Loucy (cell line): ENCODE measurements around the gene GPR6.
A peak's percentile ranks its signal among the peaks of the same experiment; 100 is the strongest.

Experiments
- H2AFZ ChIP-seq: fragments of 200-600 bp; sonication (generic); 2 replicates; pipeline ENCODE4 v1.6.0; 2016; ENCODE audit warnings: antibody characterized with exemption, mild to moderate bottlenecking, low read length, moderate library complexity
- H3F3A ChIP-seq: fragments of 200-600 bp; 2 replicates; pipeline ENCODE4 v1.6.0; 2016; ENCODE audit warnings: antibody characterized with exemption, low read depth, mild to moderate bottlenecking
- H3K27me3 ChIP-seq: fragments of 200-600 bp; sonication (generic); 2 replicates; pipeline ENCODE4 v1.6.1; 2014; ENCODE audit warnings: low read length, mild to moderate bottlenecking; ENCODE audit not compliant: insufficient read depth, poor library complexity, severe bottlenecking
- H3K36me3 ChIP-seq: fragments of 200-600 bp; sonication (generic); 2 replicates; pipeline ENCODE4 v1.6.1; 2016; ENCODE audit warnings: low read length; ENCODE audit not compliant: insufficient read depth
- H3K4me1 ChIP-seq: fragments of 200-600 bp; sonication (generic); 2 replicates; pipeline ENCODE4 v1.5.1; 2014; ENCODE audit warnings: low read length, mild to moderate bottlenecking; ENCODE audit not compliant: insufficient read depth, poor library complexity, severe bottlenecking
- H3K4me2 ChIP-seq: fragments of 200-600 bp; sonication (generic); 2 replicates; pipeline ENCODE4 v1.6.0; 2014; ENCODE audit warnings: antibody characterized with exemption, low read length, low read depth, mild to moderate bottlenecking; ENCODE audit not compliant: poor library complexity, severe bottlenecking
- H3K4me3 ChIP-seq: fragments of 200-600 bp; sonication (generic); 2 replicates; pipeline ENCODE4 v1.5.1; 2014; ENCODE audit warnings: low read length, mild to moderate bottlenecking, mixed read lengths; ENCODE audit not compliant: poor library complexity, severe bottlenecking
- H3K79me2 ChIP-seq: fragments of 200-600 bp; sonication (generic); 2 replicates; pipeline ENCODE4 v1.6.1; 2014; ENCODE audit warnings: low read length; ENCODE audit not compliant: insufficient read depth
- H3K9ac ChIP-seq: fragments of 200-600 bp; sonication (generic); 2 replicates; pipeline ENCODE4 v1.6.0; 2014; ENCODE audit warnings: mild to moderate bottlenecking, low read depth, low read length, moderate library complexity; ENCODE audit not compliant: poor library complexity, severe bottlenecking
- H3K9me2 ChIP-seq: fragments of 200-600 bp; sonication (generic); replicated peaks from 2 replicates; pipeline ENCODE4 v1.6.1; 2016; ENCODE audit warnings: low read depth, low read length, mixed read lengths
- H3K9me3 ChIP-seq: fragments of 200-600 bp; sonication (generic); 2 replicates; pipeline ENCODE4 v1.6.1; 2014; ENCODE audit warnings: mild to moderate bottlenecking, antibody characterized with exemption, low read length, low read depth; ENCODE audit not compliant: insufficient read depth
- H4K20me1 ChIP-seq: fragments of 200-600 bp; sonication (generic); 2 replicates; pipeline ENCODE4 v1.6.0; 2014; ENCODE audit warnings: antibody characterized with exemption, low read length, mild to moderate bottlenecking; ENCODE audit not compliant: insufficient read depth, poor library complexity, severe bottlenecking
- EZH2phosphoT487 ChIP-seq: fragments of 200-600 bp; IDR thresholded peaks from 2 replicates; pipeline ENCODE4 v1.6.1; 2018; ENCODE audit warnings: antibody characterized with exemption, mild to moderate bottlenecking, moderate library complexity, borderline replicate concordance
- TF ChIP-seq, protein P1 (sequence below): fragments of 200-600 bp; sonication (generic); conservative IDR thresholded peaks from 2 replicates; pipeline ENCODE4 v1.5.1; 2014; ENCODE audit warnings: mild to moderate bottlenecking, antibody characterized with exemption, low read length

The GPR6 gene

DNA sequence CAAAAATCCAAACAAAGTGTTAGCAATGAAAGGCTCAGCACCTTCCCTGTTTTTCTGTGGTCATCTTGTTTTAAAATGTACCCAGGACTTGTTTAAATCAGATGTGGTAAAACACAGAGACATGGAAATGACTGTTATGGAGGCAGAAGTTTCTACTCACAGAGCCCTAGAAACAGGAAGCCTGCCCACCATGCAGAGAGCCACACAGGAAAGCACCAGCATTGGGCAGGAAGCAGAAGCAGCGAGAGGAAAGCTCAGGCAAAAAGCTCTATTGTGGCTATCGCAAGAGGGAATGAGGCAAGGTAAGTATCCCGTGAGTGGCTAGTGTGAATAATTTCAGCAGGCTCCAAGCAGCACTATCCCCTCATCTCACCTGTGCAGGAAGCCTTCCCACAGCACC lies 42.8 kb downstream of the GPR6 start:
- H3K9me3 ChIP-seq: no peaks in the 10 kb centered on the region
- H3K9me2 ChIP-seq: no peaks in the 10 kb centered on the region
- TF ChIP-seq, protein P1, sequence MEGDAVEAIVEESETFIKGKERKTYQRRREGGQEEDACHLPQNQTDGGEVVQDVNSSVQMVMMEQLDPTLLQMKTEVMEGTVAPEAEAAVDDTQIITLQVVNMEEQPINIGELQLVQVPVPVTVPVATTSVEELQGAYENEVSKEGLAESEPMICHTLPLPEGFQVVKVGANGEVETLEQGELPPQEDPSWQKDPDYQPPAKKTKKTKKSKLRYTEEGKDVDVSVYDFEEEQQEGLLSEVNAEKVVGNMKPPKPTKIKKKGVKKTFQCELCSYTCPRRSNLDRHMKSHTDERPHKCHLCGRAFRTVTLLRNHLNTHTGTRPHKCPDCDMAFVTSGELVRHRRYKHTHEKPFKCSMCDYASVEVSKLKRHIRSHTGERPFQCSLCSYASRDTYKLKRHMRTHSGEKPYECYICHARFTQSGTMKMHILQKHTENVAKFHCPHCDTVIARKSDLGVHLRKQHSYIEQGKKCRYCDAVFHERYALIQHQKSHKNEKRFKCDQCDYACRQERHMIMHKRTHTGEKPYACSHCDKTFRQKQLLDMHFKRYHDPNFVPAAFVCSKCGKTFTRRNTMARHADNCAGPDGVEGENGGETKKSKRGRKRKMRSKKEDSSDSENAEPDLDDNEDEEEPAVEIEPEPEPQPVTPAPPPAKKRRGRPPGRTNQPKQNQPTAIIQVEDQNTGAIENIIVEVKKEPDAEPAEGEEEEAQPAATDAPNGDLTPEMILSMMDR: no peak
- no peak for TF ChIP-seq EZH2phosphoT487
- no peaks in the 10 kb centered on the region for H4K20me1 ChIP-seq
- peak overlapping the region; percentile 18 for H3K4me3 ChIP-seq
- peak overlapping the region; percentile 66 for H2AFZ ChIP-seq
- H3F3A ChIP-seq: peaks cover 7% of the 10 kb centered on the region; the same call in 1 of the 2 replicates
- H3K4me1 ChIP-seq: peaks cover 28% of the 10 kb centered on the region
- no peaks in the 10 kb centered on the region for H3K27me3 ChIP-seq
- H3K36me3 ChIP-seq: no peaks in the 10 kb centered on the region
- H3K4me2 ChIP-seq: peak overlapping the region; percentile 59
- no peaks in the 10 kb centered on the region for H3K79me2 ChIP-seq
- peak overlapping the region; percentile 30 for H3K9ac ChIP-seq

DNA sequence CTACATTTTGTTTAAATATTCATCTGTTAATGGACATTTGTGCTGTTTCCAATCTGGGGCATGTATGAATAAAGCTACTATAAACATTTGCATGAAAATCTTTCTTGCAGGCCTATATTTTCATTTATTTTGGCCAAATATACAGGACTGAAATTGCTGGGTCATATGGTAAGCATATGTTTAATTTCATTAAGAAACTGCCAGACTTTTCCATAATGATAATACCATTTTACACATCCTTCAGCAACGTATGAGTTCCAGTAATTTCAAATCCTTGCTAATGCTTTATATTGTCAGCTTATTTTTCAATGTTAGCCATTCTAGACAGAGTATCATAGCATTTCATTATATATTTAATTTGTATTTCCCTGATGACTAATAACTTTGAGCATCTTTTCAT lies 51.0 kb downstream of the GPR6 start:
- TF ChIP-seq, protein P1: no peak
- TF ChIP-seq EZH2phosphoT487: no peak
- Histone ChIP-seq H3K4me1 (no peaks in the 10 kb centered on the region), H4K20me1 (no peaks in the 10 kb centered on the region), H3K27me3 (no peaks in the 10 kb centered on the region), H3K4me3 (no peak overlapping the region), H3K36me3 (no peaks in the 10 kb centered on the region), H3K9me3 (no peaks in the 10 kb centered on the region), H3K4me2 (no peak overlapping the region), H3K79me2 (no peaks in the 10 kb centered on the region), H3F3A (no peaks in the 10 kb centered on the region), H3K9me2 (no peaks in the 10 kb centered on the region), H2AFZ (no peak overlapping the region), H3K9ac (no peak overlapping the region)
